GM20000 (cell line): ENCODE results near the gene CARD9.

Experiments
- DNase-seq: peaks from one replicate; pipeline ENCODE4 v3.0.0; 2012; ENCODE audit warnings: low spot score
- TF ChIP-seq, protein P1 (sequence below): IDR thresholded peaks from 2 replicates; pipeline ENCODE4 v1.5.1; 2012; ENCODE audit warnings: mild to moderate bottlenecking, control low read depth; ENCODE audit errors: extremely low read depth, missing control alignments

Gene CARD9

GRCh38 chr9:136359774-136360718 lies 13.4 kb downstream of the CARD9 start:
- no peak for DNase-seq
- TF ChIP-seq, protein P1, sequence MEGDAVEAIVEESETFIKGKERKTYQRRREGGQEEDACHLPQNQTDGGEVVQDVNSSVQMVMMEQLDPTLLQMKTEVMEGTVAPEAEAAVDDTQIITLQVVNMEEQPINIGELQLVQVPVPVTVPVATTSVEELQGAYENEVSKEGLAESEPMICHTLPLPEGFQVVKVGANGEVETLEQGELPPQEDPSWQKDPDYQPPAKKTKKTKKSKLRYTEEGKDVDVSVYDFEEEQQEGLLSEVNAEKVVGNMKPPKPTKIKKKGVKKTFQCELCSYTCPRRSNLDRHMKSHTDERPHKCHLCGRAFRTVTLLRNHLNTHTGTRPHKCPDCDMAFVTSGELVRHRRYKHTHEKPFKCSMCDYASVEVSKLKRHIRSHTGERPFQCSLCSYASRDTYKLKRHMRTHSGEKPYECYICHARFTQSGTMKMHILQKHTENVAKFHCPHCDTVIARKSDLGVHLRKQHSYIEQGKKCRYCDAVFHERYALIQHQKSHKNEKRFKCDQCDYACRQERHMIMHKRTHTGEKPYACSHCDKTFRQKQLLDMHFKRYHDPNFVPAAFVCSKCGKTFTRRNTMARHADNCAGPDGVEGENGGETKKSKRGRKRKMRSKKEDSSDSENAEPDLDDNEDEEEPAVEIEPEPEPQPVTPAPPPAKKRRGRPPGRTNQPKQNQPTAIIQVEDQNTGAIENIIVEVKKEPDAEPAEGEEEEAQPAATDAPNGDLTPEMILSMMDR, result no peak

GRCh38 chr9:136358888-136359287 lies 14.6 kb downstream of the CARD9 start:
- DNase-seq, result no peak
- TF ChIP-seq, protein P1, result no peak

DNA sequence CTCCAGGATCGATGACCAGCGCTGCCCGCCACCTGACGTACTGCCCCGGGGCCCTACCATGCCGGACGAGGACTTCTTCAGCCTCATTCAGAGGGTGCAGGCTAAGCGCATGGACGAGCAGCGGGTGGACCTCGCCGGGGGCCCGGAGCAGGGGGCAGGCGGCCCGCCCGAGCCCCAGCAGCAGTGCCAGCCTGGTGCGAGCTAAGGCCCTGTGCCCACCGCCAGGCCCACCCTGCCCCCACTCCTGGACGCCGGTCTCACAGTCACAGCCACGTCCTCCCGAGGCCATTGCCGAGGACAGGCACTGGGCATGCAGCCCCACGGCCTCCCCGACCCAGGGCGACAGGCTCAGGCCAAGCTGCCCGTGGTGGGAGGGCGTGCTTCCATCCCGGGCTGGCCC lies 15.5 kb downstream of the CARD9 start:
- no peak for DNase-seq
- TF ChIP-seq, protein P1, result no peak

- TF ChIP-seq, protein P1, result no peak
- DNase-seq, result no peak
Measured at GRCh38 chr9:136357202-136357725, 16.2 kb downstream of the CARD9 start.

- DNase-seq, result no peak
- TF ChIP-seq, protein P1, result no peak
Measured at GRCh38 chr9:136355616-136356557, 17.6 kb downstream of the CARD9 start.

DNA sequence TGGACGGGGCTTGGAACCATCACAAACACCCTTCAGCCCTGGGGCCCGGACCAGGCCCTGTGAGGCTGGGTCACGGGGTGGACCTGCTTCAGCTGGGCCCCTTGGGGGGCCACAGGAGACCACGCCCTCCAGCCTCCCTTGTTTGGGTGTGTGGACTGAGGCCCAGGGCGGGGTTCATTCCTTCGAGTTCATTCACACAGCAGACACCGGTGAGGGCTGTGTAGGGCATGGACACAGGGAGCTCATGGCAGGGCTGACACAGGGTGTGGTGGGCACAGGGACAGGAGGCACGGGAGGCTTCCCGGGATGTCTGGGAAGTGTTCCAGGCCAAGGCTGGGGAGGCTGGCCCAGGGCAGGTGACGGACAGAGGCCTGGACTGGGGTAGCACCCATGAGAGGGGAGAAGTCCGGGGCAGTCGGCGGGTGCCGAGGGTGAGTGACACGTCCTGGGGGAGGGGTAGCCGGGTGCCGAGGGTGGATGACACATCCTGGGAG lies 18.8 kb downstream of the CARD9 start:
- no peak for DNase-seq
- TF ChIP-seq, protein P1, result no peak
